HL-60 (cell line): ENCODE data around the gene LNPK.

ENCODE experiments used
- CTCF ChIP-seq: IDR thresholded peaks from one replicate; pipeline ENCODE4 v1.5.1; 2011; ENCODE audit warnings: low read length, control low read depth, inconsistent platforms; ENCODE audit not compliant: insufficient read depth
- POLR2AphosphoS5 ChIP-seq: IDR thresholded peaks from 2 replicates; pipeline ENCODE4 v1.6.1; 2012; ENCODE audit warnings: low read depth
- REST ChIP-seq: IDR thresholded peaks from 2 replicates; pipeline ENCODE4 v1.6.1; 2012; ENCODE audit warnings: low read depth; ENCODE audit not compliant: insufficient replicate concordance

- TF ChIP-seq REST (no peak), POLR2AphosphoS5 (no peak), CTCF (no peak)
Measured at GRCh38 chr2:175990099-175990498, 12.0 kb downstream of the LNPK start.
